Measurements from ENCODE around the gene ACBD4. TPM values are rescaled to one million over a fixed set of nuclear protein-coding genes. Genes with fewer than 3 reads are reported as not detected.

Gene ACBD4
- total and polyA plus RNA-seq, 2 of the 13 experiments (the other 11 are each of a cell fraction or from before 2014, with no cell fraction given) = 16.1 to 26.9 TPM

GRCh38 chr17:45172541-45173286 lies 37.2 kb downstream of the ACBD4 start (continued):
- TF ChIP-seq, protein P1, sequence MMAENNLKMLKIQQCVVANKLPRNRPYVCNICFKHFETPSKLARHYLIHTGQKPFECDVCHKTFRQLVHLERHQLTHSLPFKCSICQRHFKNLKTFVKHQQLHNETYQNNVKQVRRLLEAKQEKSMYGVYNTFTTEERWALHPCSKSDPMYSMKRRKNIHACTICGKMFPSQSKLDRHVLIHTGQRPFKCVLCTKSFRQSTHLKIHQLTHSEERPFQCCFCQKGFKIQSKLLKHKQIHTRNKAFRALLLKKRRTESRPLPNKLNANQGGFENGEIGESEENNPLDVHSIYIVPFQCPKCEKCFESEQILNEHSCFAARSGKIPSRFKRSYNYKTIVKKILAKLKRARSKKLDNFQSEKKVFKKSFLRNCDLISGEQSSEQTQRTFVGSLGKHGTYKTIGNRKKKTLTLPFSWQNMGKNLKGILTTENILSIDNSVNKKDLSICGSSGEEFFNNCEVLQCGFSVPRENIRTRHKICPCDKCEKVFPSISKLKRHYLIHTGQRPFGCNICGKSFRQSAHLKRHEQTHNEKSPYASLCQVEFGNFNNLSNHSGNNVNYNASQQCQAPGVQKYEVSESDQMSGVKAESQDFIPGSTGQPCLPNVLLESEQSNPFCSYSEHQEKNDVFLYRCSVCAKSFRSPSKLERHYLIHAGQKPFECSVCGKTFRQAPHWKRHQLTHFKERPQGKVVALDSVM (CRISPR knock-in tag; IDR thresholded peaks at IDR 0.05) = no peak
- TF ChIP-seq SRSF1 (optimal IDR thresholded peaks at IDR 0.05; ENCODE audit: low read depth, low read length) = peak; percentile 93
- TF ChIP-seq, protein P2, sequence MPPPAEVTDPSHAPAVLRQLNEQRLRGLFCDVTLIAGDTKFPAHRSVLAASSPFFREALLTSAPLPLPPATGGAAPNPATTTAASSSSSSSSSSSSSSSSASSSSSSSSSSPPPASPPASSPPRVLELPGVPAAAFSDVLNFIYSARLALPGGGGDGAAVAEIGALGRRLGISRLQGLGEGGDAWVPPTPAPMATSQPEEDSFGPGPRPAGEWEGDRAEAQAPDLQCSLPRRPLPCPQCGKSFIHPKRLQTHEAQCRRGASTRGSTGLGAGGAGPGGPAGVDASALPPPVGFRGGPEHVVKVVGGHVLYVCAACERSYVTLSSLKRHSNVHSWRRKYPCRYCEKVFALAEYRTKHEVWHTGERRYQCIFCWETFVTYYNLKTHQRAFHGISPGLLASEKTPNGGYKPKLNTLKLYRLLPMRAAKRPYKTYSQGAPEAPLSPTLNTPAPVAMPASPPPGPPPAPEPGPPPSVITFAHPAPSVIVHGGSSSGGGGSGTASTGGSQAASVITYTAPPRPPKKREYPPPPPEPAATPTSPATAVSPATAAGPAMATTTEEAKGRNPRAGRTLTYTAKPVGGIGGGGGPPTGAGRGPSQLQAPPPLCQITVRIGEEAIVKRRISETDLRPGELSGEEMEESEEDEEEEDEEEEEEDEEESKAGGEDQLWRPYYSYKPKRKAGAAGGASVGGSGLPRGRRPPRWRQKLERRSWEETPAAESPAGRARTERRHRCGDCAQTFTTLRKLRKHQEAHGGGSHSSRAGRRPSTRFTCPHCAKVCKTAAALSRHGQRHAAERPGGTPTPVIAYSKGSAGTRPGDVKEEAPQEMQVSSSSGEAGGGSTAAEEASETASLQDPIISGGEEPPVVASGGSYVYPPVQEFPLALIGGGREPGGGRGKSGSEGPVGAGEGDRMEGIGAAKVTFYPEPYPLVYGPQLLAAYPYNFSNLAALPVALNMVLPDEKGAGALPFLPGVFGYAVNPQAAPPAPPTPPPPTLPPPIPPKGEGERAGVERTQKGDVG (CRISPR knock-in tag; IDR thresholded peaks at IDR 0.05; ENCODE audit: borderline replicate concordance) = no peak
- TF ChIP-seq PHF8 (CRISPR knock-in tag; IDR thresholded peaks at IDR 0.05) = peak; percentile 44
- peak; percentile 92; the same call in 1 of the 2 replicates for TF ChIP-seq ZNF556 (CRISPR knock-in tag; IDR thresholded peaks at IDR 0.05; ENCODE audit: borderline replicate concordance)
- TF ChIP-seq THAP11 (CRISPR knock-in tag; IDR thresholded peaks at IDR 0.05) = peak; percentile 92
- TF ChIP-seq NFE2L1 (CRISPR knock-in tag; IDR thresholded peaks at IDR 0.05; ENCODE audit: borderline replicate concordance) = no peak
- TF ChIP-seq ZNF577 (CRISPR knock-in tag; IDR thresholded peaks at IDR 0.05; ENCODE audit: borderline replicate concordance, low read depth) = no peak
- TF ChIP-seq HHEX (CRISPR knock-in tag; IDR thresholded peaks at IDR 0.05) = no peak
- TF ChIP-seq ELF3 (CRISPR knock-in tag; IDR thresholded peaks at IDR 0.05) = peak; percentile 80; the same call in 1 of the 2 replicates
- no peak; the same call in 1 of the 2 replicates for TF ChIP-seq IRF2 (CRISPR knock-in tag; IDR thresholded peaks at IDR 0.05)
- TF ChIP-seq ZNF441 (CRISPR knock-in tag; IDR thresholded peaks at IDR 0.05; ENCODE audit: borderline replicate concordance) = no peak; the same call in 1 of the 2 replicates
- TF ChIP-seq PHB2 (IDR thresholded peaks at IDR 0.05; ENCODE audit: partially characterized antibody) = no peak
- TF ChIP-seq RAD21 (CRISPR knock-in tag; IDR thresholded peaks at IDR 0.05) = peak; percentile 69
- no peak for TF ChIP-seq ZNF282 (IDR thresholded peaks at IDR 0.05; ENCODE audit: partially characterized antibody)
- TF ChIP-seq CENPX (CRISPR knock-in tag; IDR thresholded peaks at IDR 0.05) = no peak
- no peak for TF ChIP-seq MYPOP (CRISPR knock-in tag; IDR thresholded peaks at IDR 0.05)
- no peak for TF ChIP-seq TBP (CRISPR knock-in tag; IDR thresholded peaks at IDR 0.05)
- TF ChIP-seq GLI4 (CRISPR knock-in tag; IDR thresholded peaks at IDR 0.05; ENCODE audit: borderline replicate concordance) = no peak
- 0 out of 2 replicates have a peak, but pooled peaks have one; percentile 27 for TF ChIP-seq ZNF383 (CRISPR knock-in tag; IDR thresholded peaks at IDR 0.05; ENCODE audit: borderline replicate concordance)
- TF ChIP-seq, protein P3, sequence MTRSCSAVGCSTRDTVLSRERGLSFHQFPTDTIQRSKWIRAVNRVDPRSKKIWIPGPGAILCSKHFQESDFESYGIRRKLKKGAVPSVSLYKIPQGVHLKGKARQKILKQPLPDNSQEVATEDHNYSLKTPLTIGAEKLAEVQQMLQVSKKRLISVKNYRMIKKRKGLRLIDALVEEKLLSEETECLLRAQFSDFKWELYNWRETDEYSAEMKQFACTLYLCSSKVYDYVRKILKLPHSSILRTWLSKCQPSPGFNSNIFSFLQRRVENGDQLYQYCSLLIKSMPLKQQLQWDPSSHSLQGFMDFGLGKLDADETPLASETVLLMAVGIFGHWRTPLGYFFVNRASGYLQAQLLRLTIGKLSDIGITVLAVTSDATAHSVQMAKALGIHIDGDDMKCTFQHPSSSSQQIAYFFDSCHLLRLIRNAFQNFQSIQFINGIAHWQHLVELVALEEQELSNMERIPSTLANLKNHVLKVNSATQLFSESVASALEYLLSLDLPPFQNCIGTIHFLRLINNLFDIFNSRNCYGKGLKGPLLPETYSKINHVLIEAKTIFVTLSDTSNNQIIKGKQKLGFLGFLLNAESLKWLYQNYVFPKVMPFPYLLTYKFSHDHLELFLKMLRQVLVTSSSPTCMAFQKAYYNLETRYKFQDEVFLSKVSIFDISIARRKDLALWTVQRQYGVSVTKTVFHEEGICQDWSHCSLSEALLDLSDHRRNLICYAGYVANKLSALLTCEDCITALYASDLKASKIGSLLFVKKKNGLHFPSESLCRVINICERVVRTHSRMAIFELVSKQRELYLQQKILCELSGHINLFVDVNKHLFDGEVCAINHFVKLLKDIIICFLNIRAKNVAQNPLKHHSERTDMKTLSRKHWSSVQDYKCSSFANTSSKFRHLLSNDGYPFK (CRISPR knock-in tag; IDR thresholded peaks at IDR 0.05; ENCODE audit: borderline replicate concordance) = no peak
